ENCODE measurements around the gene SLBP. TPM values are rescaled to one million over a fixed set of nuclear protein-coding genes. Genes with fewer than 3 reads are reported as not detected.

The SLBP gene
- total and polyA plus RNA-seq, 2 donors from 2014 or later = 30.7 to 42.8 TPM

DNA sequence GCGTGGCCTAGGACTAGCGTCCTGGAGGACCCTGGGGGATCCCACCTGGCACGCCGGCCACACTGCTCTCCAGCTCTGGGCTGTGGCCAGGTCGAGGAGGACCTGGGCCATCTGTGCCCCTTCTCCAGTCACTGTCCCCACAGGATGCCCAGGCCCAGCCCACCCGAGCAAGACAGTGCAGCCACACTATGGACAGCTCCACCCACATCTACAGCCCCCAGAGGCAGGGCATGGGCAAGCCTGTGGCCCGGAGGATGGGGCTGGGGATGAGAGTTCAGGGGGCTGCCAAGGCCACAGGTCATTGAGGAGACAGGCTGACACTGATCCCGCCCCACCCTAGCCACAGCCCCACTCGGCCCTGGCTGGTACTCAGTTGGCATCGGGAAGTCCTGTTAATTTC is 58.3 kb downstream of the SLBP start:
- Histone ChIP-seq H3K27me3 (ENCODE audit: control insufficient read depth, insufficient read depth, low read length) (no peaks in the 10 kb centered on the region), H3K4me3 (ENCODE audit: low read length in 3 of 3) (no peak overlapping the region), H3K9ac (ENCODE audit: low read length in 3 of 3) (no peak overlapping the region), H3K4me1 (ENCODE audit: control insufficient read depth in 2 of 3, insufficient read depth in 2 of 3, low read depth in 1 of 3, low read length in 3 of 3) (no peaks in the 10 kb centered on the region), H3K27ac (ENCODE audit: low read depth in 2 of 2, low read length in 2 of 2) (no peak overlapping the region), H3K36me3 (ENCODE audit: control insufficient read depth in 2 of 3, insufficient read depth in 3 of 3, low read length in 3 of 3) (no peaks in the 10 kb centered on the region), H3K9me3 (ENCODE audit: control insufficient read depth in 2 of 3, insufficient read depth in 1 of 3, low read length in 3 of 3) (peaks cover 0 to 7% (median 0%) of the 10 kb centered on the region in 3 donors)
- TF ChIP-seq, protein P1, sequence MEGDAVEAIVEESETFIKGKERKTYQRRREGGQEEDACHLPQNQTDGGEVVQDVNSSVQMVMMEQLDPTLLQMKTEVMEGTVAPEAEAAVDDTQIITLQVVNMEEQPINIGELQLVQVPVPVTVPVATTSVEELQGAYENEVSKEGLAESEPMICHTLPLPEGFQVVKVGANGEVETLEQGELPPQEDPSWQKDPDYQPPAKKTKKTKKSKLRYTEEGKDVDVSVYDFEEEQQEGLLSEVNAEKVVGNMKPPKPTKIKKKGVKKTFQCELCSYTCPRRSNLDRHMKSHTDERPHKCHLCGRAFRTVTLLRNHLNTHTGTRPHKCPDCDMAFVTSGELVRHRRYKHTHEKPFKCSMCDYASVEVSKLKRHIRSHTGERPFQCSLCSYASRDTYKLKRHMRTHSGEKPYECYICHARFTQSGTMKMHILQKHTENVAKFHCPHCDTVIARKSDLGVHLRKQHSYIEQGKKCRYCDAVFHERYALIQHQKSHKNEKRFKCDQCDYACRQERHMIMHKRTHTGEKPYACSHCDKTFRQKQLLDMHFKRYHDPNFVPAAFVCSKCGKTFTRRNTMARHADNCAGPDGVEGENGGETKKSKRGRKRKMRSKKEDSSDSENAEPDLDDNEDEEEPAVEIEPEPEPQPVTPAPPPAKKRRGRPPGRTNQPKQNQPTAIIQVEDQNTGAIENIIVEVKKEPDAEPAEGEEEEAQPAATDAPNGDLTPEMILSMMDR (IDR thresholded peaks at IDR 0.05; ENCODE audit: borderline replicate concordance, extremely low read depth, insufficient read depth) = no peak
- DNase-seq (no peak), FAIRE-seq (no peak)
- intact Hi-C loops (cut with DNase I) = no loop called here

DNA sequence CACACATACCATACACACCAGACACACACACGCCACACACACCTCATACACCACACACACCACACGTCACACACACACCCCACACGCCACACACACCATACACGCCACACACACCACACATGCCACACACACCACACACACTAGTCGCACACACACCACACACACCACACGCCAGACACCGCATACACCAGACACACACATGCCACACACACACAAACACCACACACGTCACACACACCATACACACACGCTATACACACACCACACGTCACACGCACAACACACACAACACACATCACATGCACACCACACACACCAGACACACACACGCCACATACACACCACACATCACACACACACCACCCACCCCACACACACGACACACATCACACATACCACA is 60.0 kb downstream of the SLBP start:
- Histone ChIP-seq H3K9me3 (ENCODE audit: control insufficient read depth in 2 of 3, insufficient read depth in 1 of 3, low read length in 3 of 3) (peaks cover 0 to 7% (median 0%) of the 10 kb centered on the region in 3 donors), H3K9ac (ENCODE audit: low read length in 3 of 3) (no peak overlapping the region), H3K27me3 (ENCODE audit: control insufficient read depth, insufficient read depth, low read length) (no peaks in the 10 kb centered on the region), H3K36me3 (ENCODE audit: control insufficient read depth in 2 of 3, insufficient read depth in 3 of 3, low read length in 3 of 3) (no peaks in the 10 kb centered on the region), H3K4me1 (ENCODE audit: control insufficient read depth in 2 of 3, insufficient read depth in 2 of 3, low read depth in 1 of 3, low read length in 3 of 3) (no peaks in the 10 kb centered on the region), H3K27ac (ENCODE audit: low read depth in 2 of 2, low read length in 2 of 2) (no peak overlapping the region), H3K4me3 (ENCODE audit: low read length in 3 of 3) (peak overlapping the region in 1 of 3 donors; percentile 36)
- DNase-seq (no peak), FAIRE-seq (no peak)
- intact Hi-C loops (cut with DNase I) = no loop called here
- TF ChIP-seq, protein P1 (IDR thresholded peaks at IDR 0.05; ENCODE audit: borderline replicate concordance, extremely low read depth, insufficient read depth) = no peak

GRCh38 chr4:1651609-1652008 is 60.5 kb downstream of the SLBP start:
- no peak overlapping the region for H3K9ac ChIP-seq (ENCODE audit: low read length in 3 of 3)
- H3K27ac ChIP-seq (ENCODE audit: low read depth in 2 of 2, low read length in 2 of 2) = no peak overlapping the region
- H3K36me3 ChIP-seq (ENCODE audit: control insufficient read depth in 2 of 3, insufficient read depth in 3 of 3, low read length in 3 of 3) = no peaks in the 10 kb centered on the region
- no peak for DNase-seq
- H3K9me3 ChIP-seq (ENCODE audit: control insufficient read depth in 2 of 3, insufficient read depth in 1 of 3, low read length in 3 of 3) = peaks cover 0 to 7% (median 0%) of the 10 kb centered on the region in 3 donors
- H3K4me1 ChIP-seq (ENCODE audit: control insufficient read depth in 2 of 3, insufficient read depth in 2 of 3, low read depth in 1 of 3, low read length in 3 of 3) = no peaks in the 10 kb centered on the region
- no peak for FAIRE-seq
- no peaks in the 10 kb centered on the region for H3K27me3 ChIP-seq (ENCODE audit: control insufficient read depth, insufficient read depth, low read length)
- intact Hi-C loops (cut with DNase I) = no loop called here
- TF ChIP-seq, protein P1 (IDR thresholded peaks at IDR 0.05; ENCODE audit: borderline replicate concordance, extremely low read depth, insufficient read depth) = no peak
- H3K4me3 ChIP-seq (ENCODE audit: low read length in 3 of 3) = no peak overlapping the region

DNA sequence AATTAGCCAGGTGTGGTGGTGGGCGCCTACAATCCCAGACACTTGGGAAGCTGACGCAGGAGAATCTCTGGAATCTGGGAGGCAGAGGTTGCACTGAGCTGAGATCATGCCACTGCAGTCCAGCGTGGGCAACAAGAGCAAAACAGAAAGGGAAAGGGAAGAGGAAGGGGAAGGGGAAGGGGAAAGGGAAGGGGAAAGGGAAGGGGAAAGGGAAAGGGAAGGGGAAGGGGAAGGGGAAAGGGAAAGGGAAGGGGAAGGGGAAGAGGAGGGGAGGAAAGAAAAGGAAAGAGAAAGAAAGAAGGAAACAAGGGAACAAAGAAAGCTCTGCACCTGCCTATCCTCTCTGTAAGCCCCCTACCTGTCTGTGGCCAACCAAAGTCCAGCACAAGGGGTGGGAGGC is 63.2 kb downstream of the SLBP start:
- Histone ChIP-seq H3K9me3 (ENCODE audit: control insufficient read depth in 2 of 3, insufficient read depth in 1 of 3, low read length in 3 of 3) (peaks cover 0 to 7% (median 0%) of the 10 kb centered on the region in 3 donors), H3K4me3 (ENCODE audit: low read length in 3 of 3) (no peak overlapping the region), H3K36me3 (ENCODE audit: control insufficient read depth in 2 of 3, insufficient read depth in 3 of 3, low read length in 3 of 3) (no peaks in the 10 kb centered on the region), H3K27ac (ENCODE audit: low read depth in 2 of 2, low read length in 2 of 2) (no peak overlapping the region), H3K4me1 (ENCODE audit: control insufficient read depth in 2 of 3, insufficient read depth in 2 of 3, low read depth in 1 of 3, low read length in 3 of 3) (no peaks in the 10 kb centered on the region), H3K27me3 (ENCODE audit: control insufficient read depth, insufficient read depth, low read length) (no peaks in the 10 kb centered on the region), H3K9ac (ENCODE audit: low read length in 3 of 3) (no peak overlapping the region)
- FAIRE-seq (no peak), DNase-seq (no peak)
- TF ChIP-seq, protein P1 (IDR thresholded peaks at IDR 0.05; ENCODE audit: borderline replicate concordance, extremely low read depth, insufficient read depth) = no peak
- intact Hi-C loops (cut with DNase I) = no loop called here

Measured in kidney (tissue), 14 donors.